DOHH2 (cell line): ENCODE measurements around the gene RAC2.

Experiments
- CTCF ChIP-seq: fragments of 200-600 bp; sonication (generic); IDR thresholded peaks from one replicate; pipeline ENCODE4 v1.5.1; 2014; ENCODE audit warnings: antibody characterized with exemption, mild to moderate bottlenecking, low read depth, low read length; ENCODE audit not compliant: poor library complexity, severe bottlenecking
- EZH2phosphoT487 ChIP-seq: fragments of 200-600 bp; sonication (generic); IDR thresholded peaks from 2 replicates; pipeline ENCODE4 v1.6.1; 2017; ENCODE audit warnings: borderline replicate concordance, mild to moderate bottlenecking, antibody characterized with exemption, low read length, moderate library complexity, mixed read lengths

GRCh38 chr22:37187552-37187890 is 56.5 kb downstream of the RAC2 start:
- TF ChIP-seq CTCF (no peak), EZH2phosphoT487 (no peak)
